IMR-90 (cell line): ENCODE data around the gene LDLRAD3. TPM values are rescaled to one million over a fixed set of nuclear protein-coding genes. Genes with fewer than 3 reads are reported as not detected.
"Not testable (repeated sequence)": the region's sequence is repeated elsewhere in the genome, so short reads cannot be mapped to it uniquely, and the experiment has no call there.

Experiments used
- ATAC-seq: fragments of 200-7000 bp; cut with Tn5 transposase; 2 replicates; pipeline ENCODE4 v1.9.1; 2020; ENCODE audit warnings: low read depth, mild to moderate bottlenecking, moderate library complexity
- BruUV-seq: library from RNA; stranded (reverse); fragments of 400-500 nt; replicated peaks from 2 replicates; lab custom pipeline; 2021; lab: Mats Ljungman, UMichigan
- CTCF ChIA-PET: fragments of 300-600 bp; formaldehyde crosslinking; extraction: SDS; loops from one replicate; lab custom pipeline; 2021; ENCODE audit warnings: antibody characterized with exemption; lab: Yijun Ruan, JAX
- POLR2A ChIA-PET: fragments of 300-600 bp; sonication (Branson Sonifier 250); formaldehyde crosslinking; loops from one replicate; lab custom pipeline; 2022; ENCODE audit warnings: antibody characterized with exemption; ENCODE audit not compliant: unreplicated experiment; lab: Charles Lee
- DNase-seq: peaks from one replicate; pipeline ENCODE4 v3.0.0; 2013
- H2AFZ ChIP-seq: replicated peaks from 2 replicates; pipeline ENCODE3; 2013; ENCODE audit warnings: low read length, mild to moderate bottlenecking; ENCODE audit not compliant: poor library complexity
- H2AK5ac ChIP-seq: 2 replicates; pipeline ENCODE4 v1.6.1; 2013; ENCODE audit warnings: low read depth, low read length, inconsistent platforms
- H2AK9ac ChIP-seq: replicated peaks from 2 replicates; pipeline ENCODE3; 2013; ENCODE audit warnings: mild to moderate bottlenecking, low read depth, low read length, moderate library complexity; ENCODE audit not compliant: poor library complexity
- H2BK120ac ChIP-seq: 2 replicates; pipeline ENCODE4 v1.6.1; 2013; ENCODE audit warnings: low read depth, low read length, inconsistent platforms
- H2BK15ac ChIP-seq: 3 replicates; pipeline ENCODE4 v1.6.1; 2013; ENCODE audit warnings: low read depth, low read length, inconsistent platforms
- H2BK20ac ChIP-seq: 2 replicates; pipeline ENCODE4 v1.6.1; 2013; ENCODE audit warnings: low read depth, mild to moderate bottlenecking, inconsistent platforms, low read length, moderate library complexity
- H2BK5ac ChIP-seq: 2 replicates; pipeline ENCODE4 v1.6.1; 2013; ENCODE audit warnings: mild to moderate bottlenecking, low read depth, low read length, inconsistent platforms; ENCODE audit not compliant: poor library complexity, severe bottlenecking
- H3K14ac ChIP-seq: replicated peaks from 2 replicates; pipeline ENCODE4 v1.6.1; 2013; ENCODE audit warnings: low read depth, low read length, inconsistent platforms
- H3K18ac ChIP-seq: 2 replicates; pipeline ENCODE4 v1.6.1; 2013; ENCODE audit warnings: low read depth, low read length, control low read depth
- H3K23ac ChIP-seq: 2 replicates; pipeline ENCODE4 v1.6.1; 2013; ENCODE audit warnings: low read depth, low read length, inconsistent platforms
- H3K27ac ChIP-seq: 2 replicates; pipeline ENCODE4 v1.5.1; 2013; ENCODE audit warnings: mild to moderate bottlenecking, control low read depth, low read length; ENCODE audit not compliant: insufficient read depth
- H3K27me3 ChIP-seq: 2 replicates; pipeline ENCODE4 v1.6.1; 2013; ENCODE audit warnings: low read length; ENCODE audit not compliant: control insufficient read depth, insufficient read depth
- H3K36me3 ChIP-seq: 2 replicates; pipeline ENCODE4 v1.6.1; 2013; ENCODE audit warnings: low read length, mixed read lengths; ENCODE audit not compliant: control insufficient read depth, insufficient read depth
- H3K4ac ChIP-seq: 2 replicates; pipeline ENCODE4 v1.6.1; 2013; ENCODE audit warnings: low read depth, low read length, inconsistent platforms
- H3K4me1 ChIP-seq: 2 replicates; pipeline ENCODE4 v1.6.1; 2013; ENCODE audit warnings: low read length, mixed read lengths; ENCODE audit not compliant: control insufficient read depth, insufficient read depth
- H3K4me2 ChIP-seq: 2 replicates; pipeline ENCODE4 v1.6.1; 2013; ENCODE audit warnings: low read depth, mild to moderate bottlenecking, control low read depth, low read length, moderate library complexity
- H3K4me3 ChIP-seq: 2 replicates; pipeline ENCODE4 v1.5.1; 2013; ENCODE audit warnings: low read depth, mild to moderate bottlenecking, control low read depth, low read length, moderate library complexity; ENCODE audit not compliant: insufficient read depth
- H3K56ac ChIP-seq: 2 replicates; pipeline ENCODE4 v1.6.1; 2013; ENCODE audit warnings: low read length, inconsistent platforms; ENCODE audit not compliant: insufficient read depth; ENCODE audit errors: extremely low read depth
- H3K79me1 ChIP-seq, 2 experiments: 2 replicates each; pipeline ENCODE4 v1.6.1; 2013; ENCODE audit warnings: low read length in 2 of 2, inconsistent platforms in 1 of 2, low read depth in 1 of 2
- H3K9ac ChIP-seq: 2 replicates; pipeline ENCODE4 v1.6.1; 2013; ENCODE audit warnings: low read depth, low read length, control low read depth
- H3K9me1 ChIP-seq: 2 replicates; pipeline ENCODE4 v1.6.1; 2013; ENCODE audit warnings: low read length, inconsistent platforms; ENCODE audit not compliant: insufficient read depth
- H3K9me3 ChIP-seq: 2 replicates; pipeline ENCODE4 v1.6.1; 2013; ENCODE audit warnings: low read length; ENCODE audit not compliant: control insufficient read depth, insufficient read depth
- H4K20me1 ChIP-seq: 2 replicates; pipeline ENCODE4 v1.6.1; 2013; ENCODE audit warnings: low read length, inconsistent platforms; ENCODE audit not compliant: insufficient read depth
- H4K5ac ChIP-seq: 2 replicates; pipeline ENCODE4 v1.6.1; 2013; ENCODE audit warnings: mild to moderate bottlenecking, low read depth, low read length, control low read depth
- H4K8ac ChIP-seq, 2 experiments: 2 replicates each; pipeline ENCODE4 v1.6.1; 2013; ENCODE audit warnings: low read depth in 2 of 2, low read length in 2 of 2, control low read depth in 1 of 2, inconsistent platforms in 1 of 2
- H4K91ac ChIP-seq: 2 replicates; pipeline ENCODE4 v1.6.1; 2013; ENCODE audit warnings: low read depth, low read length, inconsistent platforms; ENCODE audit not compliant: insufficient read depth
- WGBS, 2 experiments: methylation state at CpG; one replicate each; pipeline versions ENCODE4 v1.1.5 to v1.1.7; 2013; ENCODE audit warnings: missing lambda C conversion rate in 2 of 2; ENCODE audit not compliant: insufficient read length in 1 of 2; ENCODE audit errors: extremely low coverage in 2 of 2; 5-methylcytosine and 5-hydroxymethylcytosine counted together
- dilution Hi-C: fragments of 300-500 bp; cut with HindIII; formaldehyde crosslinking; loops from one replicate; pipeline ENCODE4 v1.14.3; 2018; ENCODE audit warnings: low sequenced_read_pairs; ENCODE audit not compliant: unreplicated experiment
- in situ Hi-C: fragments of 300-500 bp; cut with MboI; formaldehyde crosslinking; loops from 3 replicates; pipeline ENCODE4 v1.14.3; 2019; ENCODE audit warnings: low sequenced_read_pairs, inconsistent platforms, mixed read lengths
- intact Hi-C: fragments of 100-400 bp; cut with micrococcal nuclease; formaldehyde crosslinking; loops from 2 replicates; pipeline ENCODE4 v1.10.0; 2022
- polyA plus RNA-seq, 3 experiments: library from polyadenylated mRNA; depleted of rRNA; stranded (reverse); fragments of >200 nt; gene quantifications; 2 replicates each; pipeline ENCODE4 v1.2.3, GENCODE V29; 2012; ENCODE audit warnings: low replicate concordance in 1 of 3
- total RNA-seq: library from RNA; depleted of rRNA; stranded (reverse); fragments of >200 nt; gene quantifications from 2 replicates; pipeline ENCODE4 v1.2.3, GENCODE V29; 2012

Gene LDLRAD3
- total and polyA plus RNA-seq, 2 of the 4 experiments (the other 2 are of a cell fraction): 2.7 to 6.4 TPM

DNA sequence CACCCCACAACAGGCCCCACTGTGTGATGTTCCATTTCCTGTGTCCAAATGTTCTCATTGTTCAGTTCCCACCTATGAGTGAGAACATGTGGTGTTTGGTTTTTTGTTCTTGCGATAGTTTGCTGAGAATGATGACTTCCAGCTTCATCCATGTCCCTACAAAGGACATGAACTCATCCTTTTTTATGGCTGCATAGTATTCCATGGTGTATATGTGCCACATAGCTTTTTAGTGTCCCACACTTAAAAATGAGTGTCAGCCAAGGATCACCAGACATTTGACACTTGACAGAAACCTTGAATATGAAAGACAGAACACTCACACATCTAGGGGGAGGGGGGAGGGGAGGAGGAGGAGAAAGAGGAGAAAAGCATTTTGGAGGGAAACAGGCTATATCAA is 245.9 kb downstream of the LDLRAD3 start:
- H3K27ac ChIP-seq, in situ Hi-C loops, DNase-seq, BruUV-seq, dilution Hi-C loops, H2BK20ac ChIP-seq, H3K9me3 ChIP-seq, H3K14ac ChIP-seq, H3K9me1 ChIP-seq, H2BK120ac ChIP-seq, H3K23ac ChIP-seq, POLR2A ChIA-PET, H4K91ac ChIP-seq, H2AK9ac ChIP-seq, H3K4ac ChIP-seq, H4K20me1 ChIP-seq, H3K27me3 ChIP-seq, intact Hi-C loops, H2AFZ ChIP-seq, CTCF ChIA-PET, H3K4me1 ChIP-seq, H3K79me1 ChIP-seq, H3K4me3 ChIP-seq, H2BK15ac ChIP-seq, H3K56ac ChIP-seq, H3K4me2 ChIP-seq, H3K18ac ChIP-seq, H4K5ac ChIP-seq, H3K9ac ChIP-seq, H4K8ac ChIP-seq, ATAC-seq, H2BK5ac ChIP-seq, H3K36me3 ChIP-seq, H2AK5ac ChIP-seq: not testable (repeated sequence)
- no CpG with 5 or more reads among the region's 1 CpG for WGBS, 2 experiments
